Measurements from ENCODE around the gene PCOLCE2.

The PCOLCE2 gene, protein sequence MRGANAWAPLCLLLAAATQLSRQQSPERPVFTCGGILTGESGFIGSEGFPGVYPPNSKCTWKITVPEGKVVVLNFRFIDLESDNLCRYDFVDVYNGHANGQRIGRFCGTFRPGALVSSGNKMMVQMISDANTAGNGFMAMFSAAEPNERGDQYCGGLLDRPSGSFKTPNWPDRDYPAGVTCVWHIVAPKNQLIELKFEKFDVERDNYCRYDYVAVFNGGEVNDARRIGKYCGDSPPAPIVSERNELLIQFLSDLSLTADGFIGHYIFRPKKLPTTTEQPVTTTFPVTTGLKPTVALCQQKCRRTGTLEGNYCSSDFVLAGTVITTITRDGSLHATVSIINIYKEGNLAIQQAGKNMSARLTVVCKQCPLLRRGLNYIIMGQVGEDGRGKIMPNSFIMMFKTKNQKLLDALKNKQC

DNA sequence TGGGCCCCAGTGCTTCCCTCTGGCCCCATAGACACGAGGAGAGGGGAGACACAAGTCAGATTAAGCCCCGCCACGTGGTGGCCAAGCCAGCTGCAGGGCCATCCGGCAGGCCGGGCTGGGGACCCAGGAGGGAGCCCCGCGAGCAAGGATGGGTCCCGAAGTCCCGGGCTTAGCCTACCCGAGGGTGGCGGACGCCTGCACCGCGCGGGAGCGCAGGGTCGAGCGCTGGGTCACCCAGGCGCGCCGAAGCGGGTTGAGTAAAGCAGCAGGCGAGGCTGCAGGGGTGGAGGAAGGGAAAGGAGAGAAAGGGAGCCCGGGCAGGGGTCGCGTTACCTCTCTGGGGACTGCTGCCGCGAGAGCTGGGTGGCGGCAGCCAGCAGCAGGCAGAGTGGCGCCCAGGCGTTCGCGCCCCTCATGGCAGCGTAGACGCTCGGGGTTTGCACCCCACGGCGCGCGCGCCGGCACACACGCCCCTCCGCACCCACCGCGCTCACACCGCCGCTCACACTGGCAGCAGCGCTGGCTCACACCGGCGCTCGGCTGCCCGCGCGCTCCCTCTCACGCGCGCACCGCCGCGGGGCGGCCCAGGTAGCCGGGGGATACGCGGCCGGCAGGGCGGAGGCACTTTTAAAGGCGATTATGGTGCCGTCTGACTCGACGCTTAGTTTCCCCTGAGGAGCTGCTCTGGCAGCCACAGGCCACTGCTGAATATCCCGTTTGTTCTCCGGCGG lies at the start of gene PCOLCE2:
TSS of gene PCOLCE2 (minus strand) at position 603 of the 731 bp plus-strand sequence. CDS start at position 416, 187 bp downstream.
- no peak for DNase-seq (ENCODE audit: low read depth)

DNA sequence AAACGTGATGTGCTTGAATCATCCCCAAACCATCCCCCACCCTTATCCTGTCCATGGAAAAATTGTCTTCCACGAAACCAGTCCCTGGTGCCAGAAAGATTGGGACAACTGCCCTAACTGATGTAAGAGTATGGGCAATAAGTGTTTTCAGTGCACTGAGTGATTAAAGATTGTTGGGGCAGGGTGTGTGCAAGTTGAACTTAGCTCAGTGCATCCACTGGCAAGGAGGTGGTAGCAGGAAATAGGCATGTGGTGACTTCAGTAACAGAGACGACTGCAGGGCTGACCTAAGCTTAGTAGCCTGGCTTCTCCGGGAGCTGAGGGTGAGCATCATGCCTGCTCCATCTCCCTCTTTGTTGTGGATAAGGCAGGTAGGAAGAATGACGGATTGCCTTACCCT lies 47.1 kb upstream of the PCOLCE2 start:
- no peak for DNase-seq (ENCODE audit: low read depth)

DNA sequence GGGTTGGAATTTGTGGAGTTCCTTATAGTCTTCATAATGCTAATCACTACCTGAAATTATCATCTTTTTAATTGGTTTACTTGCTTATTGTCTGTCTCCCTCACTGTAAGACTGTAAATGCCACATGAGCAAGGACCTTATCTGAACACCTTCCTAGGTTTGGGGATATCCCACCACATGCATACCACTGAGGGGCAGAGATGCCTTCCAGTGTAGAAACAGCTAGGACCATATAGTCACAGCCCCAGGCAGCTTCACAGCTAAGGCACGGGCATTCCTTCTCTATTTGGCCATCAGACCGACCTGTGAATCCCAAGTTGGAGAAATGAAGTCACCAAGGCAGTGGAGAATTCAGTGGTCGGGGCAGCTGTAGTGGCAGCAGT lies 46.0 kb upstream of the PCOLCE2 start:
- no peak for DNase-seq (ENCODE audit: low read depth)

DNA sequence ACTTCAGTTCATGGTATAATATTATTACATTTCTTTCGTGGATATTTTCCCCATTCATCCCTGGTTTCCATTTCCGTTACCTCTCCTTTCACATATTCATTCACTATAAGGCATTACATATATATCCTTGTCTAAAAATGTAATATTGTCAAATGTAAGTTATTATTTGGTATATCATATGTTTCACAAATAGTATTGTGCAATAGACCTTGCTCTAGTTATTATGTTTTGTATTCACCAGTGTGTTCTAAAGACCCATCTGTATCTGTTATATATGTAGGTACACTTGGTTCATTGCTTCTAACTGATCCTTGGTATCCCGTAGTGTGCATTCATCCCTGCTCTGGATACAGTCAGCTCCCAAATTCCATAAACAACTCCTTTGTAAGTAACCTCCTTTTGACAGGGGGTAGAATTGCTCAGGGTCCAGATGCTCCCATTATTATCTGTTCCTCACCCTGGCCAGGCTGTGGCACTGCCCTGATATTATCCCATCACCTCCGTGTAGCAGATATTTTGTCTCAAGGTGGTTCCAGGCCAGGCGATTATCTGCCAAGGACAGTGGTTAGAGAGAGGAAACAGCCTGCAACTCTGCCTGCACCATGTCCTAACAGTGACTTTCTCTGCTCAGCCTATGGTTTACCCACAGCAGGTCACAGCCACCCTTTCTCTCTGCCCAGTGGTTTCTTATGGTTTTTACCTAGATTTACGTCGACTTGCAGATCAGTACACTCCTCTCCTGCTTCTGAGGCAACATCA lies 45.4 kb upstream of the PCOLCE2 start:
- no peak for DNase-seq (ENCODE audit: low read depth)

DNA sequence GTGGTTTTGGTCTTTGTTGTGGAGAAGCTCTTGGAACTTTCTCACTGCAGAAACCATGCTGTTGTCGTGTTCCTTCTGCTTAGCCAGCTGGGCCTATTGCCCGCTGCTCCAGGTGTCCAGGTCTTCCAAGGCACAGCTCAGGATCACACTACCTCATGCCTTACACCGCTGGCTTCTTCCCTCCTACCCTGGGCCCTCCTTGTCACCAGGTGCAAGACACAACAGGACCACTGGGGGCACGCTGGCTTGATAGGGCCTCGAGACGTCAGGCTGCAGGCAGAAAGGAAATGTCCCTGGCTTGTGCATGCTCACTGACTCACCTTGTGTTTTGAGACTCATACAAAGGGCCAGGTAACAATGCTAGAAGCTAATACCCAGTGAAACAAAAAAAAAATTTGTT lies 42.3 kb upstream of the PCOLCE2 start:
- no peak for DNase-seq (ENCODE audit: low read depth)

DNA sequence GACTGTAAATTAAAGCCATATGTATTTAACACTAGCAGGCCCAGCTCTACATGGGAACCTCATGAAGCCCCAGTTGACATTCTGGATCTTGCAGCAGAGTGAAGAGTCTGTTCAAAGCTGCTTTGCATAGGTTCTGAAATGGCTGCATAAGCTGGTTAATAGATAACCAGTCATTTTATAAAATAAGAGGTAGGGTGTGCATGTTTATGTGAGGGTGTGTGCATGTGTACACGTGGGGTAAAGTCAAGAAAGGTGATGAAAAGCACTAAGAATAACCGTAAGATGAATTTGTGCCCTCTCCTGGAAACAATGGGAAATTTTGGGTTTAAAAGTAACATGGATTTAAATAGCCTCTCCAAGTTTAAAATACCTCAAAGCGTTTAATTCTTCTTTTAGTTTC lies 41.6 kb upstream of the PCOLCE2 start:
- DNase-seq (ENCODE audit: low read depth) = no peak

DNA sequence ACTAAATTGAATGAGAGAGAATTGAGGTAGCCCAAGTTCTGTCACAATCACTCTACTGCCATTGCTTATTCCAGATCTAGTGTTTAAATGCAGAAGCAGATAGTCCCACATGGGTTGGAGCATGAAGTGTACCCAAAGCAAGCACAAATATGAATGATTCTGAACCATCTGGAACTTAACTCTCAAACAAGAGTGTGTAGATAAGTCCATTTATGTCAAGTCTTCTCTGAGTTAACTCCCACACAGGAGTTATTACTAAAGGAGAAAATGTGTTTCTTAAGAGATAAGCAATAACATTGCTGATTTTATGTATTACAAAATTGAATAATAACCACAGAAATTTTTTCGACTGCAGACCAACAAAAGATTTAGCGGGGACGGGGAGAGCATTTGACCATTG lies 41.0 kb upstream of the PCOLCE2 start:
- DNase-seq (ENCODE audit: low read depth) = no peak

DNA sequence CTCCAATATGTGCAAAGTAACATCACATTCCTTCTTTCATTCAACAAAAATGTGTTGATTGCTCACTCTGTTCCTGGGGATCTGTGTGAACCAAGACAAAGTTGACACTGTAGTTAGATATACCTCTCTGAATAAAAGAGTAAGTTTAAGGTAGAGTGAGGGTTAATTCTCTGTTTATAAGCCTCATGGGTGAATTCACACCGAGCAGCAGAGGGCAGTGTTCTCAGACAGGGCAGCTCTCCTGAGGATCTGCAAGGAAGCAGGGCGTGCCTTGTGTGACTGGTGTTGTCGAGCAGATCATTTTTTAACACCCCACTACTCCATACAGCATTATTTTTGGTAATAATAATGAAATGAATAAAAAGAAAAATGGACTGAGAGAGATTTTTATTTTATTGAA lies 40.2 kb upstream of the PCOLCE2 start:
- no peak for DNase-seq (ENCODE audit: low read depth)

DNA sequence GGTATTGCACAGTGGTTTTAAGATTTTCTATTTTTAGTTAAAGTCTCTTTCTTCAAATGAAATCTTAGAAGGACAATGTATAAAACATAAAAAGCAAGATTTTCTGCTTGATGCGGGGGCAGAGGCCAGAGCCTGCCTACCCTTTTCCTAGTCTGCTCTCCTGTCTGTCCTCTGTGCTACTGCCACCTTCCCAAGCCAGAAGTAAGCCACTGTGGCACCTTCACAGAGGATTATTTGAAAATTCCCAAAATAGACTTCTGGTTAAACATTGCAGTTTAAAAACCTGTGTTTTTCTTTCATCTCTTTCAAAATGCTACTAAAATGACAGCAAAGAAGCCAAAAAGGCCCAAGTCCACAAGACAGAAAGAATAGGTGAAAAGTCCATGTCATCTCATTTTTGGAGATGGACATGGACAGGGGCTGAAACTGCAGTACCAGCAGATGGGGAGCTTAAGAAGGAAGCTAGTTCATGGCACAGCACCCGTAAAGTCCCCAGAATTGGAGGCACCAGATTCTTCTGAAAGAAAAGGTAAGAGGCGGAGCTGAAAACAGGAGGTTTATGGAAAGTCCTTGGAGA lies 37.6 kb upstream of the PCOLCE2 start:
- DNase-seq (ENCODE audit: low read depth) = no peak

DNA sequence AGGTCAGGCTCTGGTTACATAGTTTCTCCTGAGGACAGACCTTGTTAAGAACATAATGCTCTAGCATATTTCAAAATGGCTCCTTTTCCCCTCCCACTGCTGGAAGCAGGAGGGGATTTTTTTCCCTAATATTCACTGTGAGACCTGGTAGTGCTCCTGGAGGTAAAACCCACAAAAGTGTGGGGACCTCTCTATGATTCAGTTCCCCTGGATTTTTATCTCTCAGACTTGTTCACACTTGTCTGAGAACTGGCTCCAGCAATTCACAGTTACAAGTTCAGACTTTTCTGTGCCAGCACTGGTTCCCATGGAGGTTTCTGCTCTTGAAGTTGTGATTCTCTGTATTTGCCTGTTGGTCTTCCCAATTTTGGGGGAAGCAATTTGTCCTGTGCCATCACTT lies 36.3 kb upstream of the PCOLCE2 start:
- DNase-seq (ENCODE audit: low read depth) = no peak

DNA sequence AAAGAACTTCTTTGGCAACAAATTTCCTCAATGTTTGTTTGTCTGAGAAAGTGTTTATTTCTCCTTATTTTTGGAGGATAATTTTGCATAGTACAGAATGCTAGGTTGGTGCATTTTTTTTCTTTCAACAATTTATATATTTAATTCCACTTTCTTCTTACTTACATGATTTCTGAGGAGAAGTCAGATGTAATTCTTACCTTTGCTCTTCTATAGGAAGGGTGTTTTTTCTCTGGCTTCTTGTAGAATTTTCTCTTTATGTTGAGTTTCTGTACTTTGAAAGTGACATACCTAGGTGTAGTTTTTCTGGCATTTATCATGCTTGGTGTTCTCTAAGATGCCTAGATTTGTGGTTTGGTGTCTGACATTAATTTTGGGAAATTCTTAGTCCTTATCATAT lies 34.8 kb upstream of the PCOLCE2 start:
- DNase-seq (ENCODE audit: low read depth) = no peak

DNA sequence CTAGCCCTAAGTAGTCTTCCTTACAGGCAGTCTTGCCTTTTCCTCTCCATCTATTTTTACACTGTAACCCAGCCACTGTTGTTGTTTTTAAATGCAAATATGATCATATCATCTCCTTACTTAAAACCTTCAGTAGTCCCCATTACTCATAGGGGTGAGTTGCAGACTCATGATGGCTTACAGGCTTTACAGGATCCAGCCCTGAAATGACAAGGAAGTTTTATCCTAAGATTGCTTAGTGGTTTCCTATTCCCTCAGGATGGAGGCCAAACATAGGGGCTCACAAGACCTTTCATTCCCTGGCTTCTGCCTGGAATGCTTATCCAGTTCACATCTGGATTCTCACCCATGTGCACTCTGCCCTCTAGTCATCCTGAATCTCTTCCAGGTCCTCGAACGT lies 27.7 kb upstream of the PCOLCE2 start:
- DNase-seq (ENCODE audit: low read depth) = no peak

DNA sequence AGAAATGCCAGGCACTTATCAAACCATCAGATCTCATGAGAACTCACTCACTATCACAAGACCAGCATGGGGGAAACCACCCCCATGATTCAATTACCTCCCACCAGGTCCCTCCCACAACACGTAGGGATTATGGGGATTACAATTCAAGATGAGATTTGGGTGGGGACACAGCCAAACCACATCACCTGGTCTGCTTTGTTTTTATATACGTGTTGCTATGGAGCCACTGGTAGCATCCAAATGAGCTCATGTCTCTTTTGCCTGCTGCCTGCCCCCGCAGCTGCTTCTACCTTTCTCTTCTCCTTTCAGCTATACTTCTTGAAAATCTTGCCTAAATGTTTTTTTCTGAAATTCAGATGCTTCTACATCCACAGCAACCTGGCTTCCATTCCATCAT lies 26.8 kb upstream of the PCOLCE2 start:
- DNase-seq (ENCODE audit: low read depth) = no peak

DNA sequence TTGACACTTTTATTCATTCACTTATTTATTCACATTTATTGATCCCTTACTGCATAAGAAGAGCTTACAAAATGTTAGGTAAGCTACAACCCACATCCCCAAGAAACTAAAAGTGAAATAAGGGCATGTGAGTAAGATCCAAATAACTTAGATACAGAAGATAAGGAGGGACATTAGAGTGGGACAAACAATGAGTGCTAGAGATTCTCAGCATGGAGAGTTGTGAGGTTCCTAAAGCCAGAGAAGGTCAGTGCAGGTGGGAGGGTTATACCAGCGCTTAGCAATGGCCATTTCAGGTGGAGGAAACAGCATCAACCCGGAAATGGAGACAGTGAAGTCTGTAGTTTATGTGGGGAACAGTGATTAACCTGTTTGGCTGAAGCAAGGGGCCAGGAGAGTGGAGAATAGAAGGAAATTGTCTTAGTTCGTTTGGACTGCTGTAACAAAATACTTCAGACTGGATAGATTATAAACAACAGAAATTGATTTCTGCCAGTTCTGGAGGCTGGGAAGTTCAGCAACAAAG lies 25.5 kb upstream of the PCOLCE2 start:
- no peak for DNase-seq (ENCODE audit: low read depth)

DNA sequence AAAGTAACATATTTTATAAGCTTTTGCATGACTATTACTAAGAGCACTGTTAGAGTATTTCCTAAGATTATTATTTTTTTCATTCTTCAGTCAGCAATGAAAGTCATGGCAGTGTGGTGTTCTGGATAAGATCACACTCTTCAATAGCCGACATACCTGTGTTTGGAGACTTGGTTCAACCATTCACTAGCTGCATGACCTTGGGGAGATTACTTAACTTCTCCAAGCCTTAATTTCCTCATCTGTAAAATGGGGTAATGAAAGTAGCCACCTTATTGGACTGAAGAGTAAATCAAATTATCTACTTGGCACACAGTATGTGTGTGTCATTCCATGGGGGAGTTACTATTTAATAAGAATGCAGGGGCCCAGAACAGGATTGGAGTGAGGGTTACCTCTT lies 24.5 kb upstream of the PCOLCE2 start:
- DNase-seq (ENCODE audit: low read depth) = no peak

DNA sequence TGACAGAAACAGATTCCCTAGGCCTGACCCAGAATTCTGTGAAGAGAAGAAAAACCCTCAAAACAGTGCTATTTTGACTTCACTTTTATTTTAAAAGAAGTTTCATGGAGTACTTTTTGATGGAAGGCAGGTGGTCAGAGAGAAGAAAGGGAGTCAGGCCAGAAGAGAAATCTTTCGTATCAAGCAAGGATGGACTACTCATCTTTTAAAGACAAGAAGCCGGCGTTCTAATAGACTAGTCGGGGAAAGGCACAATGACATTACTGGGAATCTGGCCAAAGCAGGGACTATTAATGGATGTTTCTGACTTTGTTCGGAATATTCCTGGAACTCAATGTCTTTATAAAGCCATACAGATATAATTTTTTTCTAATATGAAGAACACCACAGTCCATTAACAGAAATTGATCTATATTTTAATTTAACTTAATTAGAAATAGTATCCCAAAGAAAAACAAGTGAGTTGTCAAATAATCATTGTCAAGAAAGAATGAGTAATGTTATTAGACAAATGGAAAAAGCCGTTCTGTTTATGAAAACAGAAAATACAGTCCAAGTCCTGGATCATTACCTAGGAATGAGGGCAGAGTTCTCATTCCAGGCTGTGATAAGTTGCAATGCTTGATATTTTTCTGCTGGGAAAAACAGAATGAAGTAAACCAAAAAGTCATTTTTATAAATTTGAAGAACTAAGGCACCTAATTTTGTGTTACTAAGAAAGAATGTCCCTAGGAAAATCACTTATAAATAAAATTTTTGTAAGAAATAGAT lies 23.7 kb upstream of the PCOLCE2 start:
- no peak for DNase-seq (ENCODE audit: low read depth)

DNA sequence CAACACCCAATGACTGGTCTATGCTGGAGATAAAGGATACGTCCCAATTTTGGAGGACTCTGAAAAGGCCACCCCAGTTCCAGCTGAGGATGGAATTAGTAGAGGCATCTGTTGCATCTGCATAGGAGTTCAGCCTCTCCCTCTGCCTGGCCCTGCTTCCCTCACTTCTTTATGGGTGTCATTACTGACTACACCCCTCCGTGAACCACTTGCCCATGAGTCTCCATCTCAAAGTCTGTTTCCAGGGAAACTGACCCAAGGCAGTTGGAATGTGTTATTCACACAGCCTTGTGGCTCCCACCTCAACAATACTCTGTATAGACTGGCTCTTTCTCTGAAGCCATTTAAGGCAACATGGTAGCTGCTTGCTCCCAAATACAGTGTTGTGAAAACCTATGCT lies 21.4 kb upstream of the PCOLCE2 start:
- DNase-seq (ENCODE audit: low read depth) = no peak

DNA sequence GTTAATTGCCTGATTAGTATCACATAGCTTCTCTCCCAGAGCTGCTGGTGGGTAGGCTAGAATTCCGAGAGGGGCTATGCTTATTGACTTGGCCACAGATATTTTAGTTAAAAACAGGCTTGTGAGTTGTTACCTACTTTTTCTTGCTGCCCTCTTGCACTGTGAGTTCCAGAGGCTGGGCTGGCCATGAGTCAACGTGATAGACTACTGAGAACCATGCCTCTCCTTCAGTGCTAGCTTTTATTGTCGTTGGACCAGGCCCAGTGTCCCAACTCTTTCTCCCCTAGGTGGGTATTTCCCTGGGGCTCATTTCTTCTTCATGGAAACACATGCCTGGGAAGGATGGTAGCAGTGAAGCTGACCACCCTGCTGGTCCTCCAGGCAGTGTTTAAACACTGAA lies 20.4 kb upstream of the PCOLCE2 start:
- DNase-seq (ENCODE audit: low read depth) = no peak

DNA sequence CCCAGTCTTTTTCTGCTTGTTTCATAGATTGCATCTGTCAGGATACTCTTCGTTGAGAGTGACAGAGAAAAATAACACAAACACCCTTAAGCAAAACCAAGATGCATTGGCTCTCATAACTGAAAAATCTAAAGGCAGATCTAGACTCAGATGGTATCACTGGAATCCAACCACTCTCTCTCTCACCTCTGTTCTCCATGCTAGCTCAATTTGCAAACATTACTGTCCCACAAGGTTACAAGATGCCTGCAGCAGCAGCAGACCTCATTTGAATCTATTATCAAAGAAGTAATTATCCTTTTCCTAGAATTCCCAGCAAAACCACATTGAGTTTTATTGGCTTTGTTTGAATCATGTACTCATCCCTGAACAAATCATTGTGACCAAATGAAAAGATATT lies 19.1 kb upstream of the PCOLCE2 start:
- DNase-seq (ENCODE audit: low read depth) = no peak

DNA sequence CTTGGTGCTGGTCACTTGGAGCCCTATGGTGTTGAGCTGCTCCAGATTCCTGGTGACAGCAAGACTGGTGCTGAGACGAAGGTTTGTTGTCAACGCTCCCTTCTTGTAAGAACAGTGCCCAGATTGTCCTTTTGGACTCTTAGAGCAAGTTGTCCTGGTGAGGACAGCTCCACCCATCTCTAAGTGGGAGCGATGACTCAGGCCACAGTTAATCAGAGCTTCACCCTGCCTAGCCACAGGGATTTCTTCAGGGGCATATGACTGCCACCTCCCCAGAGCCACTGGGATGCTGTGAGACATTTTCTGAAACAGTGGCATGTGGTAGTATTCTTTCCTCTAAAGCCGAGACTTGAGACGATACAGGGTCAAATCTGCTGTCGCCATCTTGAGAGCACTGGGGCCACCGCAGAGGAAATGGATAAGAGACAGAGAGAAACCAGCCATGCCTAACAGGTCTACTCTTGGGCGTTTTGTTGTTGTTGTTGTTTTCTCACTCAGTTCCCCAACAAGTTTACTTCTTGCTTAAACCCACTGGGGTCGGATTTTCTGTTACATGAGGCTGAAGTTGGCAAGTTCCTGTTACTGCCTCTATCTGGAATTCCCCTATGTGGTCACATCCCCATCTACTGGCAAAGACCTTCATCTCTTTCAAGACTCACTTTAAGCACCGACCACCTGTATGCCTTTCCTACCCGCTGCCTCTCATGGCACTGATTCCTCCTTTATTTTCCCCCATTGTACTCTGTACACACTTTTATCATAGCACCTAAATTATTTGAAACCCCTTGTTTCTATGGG lies 16.0 kb upstream of the PCOLCE2 start:
- DNase-seq (ENCODE audit: low read depth) = no peak

DNA sequence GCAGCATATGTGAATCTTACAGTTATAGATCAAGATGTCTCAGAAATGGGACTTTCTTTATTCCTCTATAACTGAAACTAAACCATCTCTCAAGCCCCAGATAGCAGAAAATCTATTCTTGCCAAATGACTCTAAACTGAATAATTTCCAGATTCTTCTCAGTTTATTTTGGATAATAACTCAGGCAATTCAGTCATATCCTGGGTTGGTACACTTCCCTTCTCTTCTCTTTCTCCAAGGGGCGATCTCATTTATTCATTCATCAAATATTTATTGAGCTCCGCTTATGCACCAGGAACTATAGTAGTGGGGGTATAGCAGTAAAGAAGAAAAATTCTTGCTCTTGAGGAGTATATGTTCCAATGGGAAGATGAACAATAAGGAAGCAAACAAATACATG lies 13.5 kb upstream of the PCOLCE2 start:
- no peak for DNase-seq (ENCODE audit: low read depth)

Data from GM04503 (cell line).